Activated gamma-delta T cell treated with Interleukin-2 at 50 U/mL for 16 hours (primary cell): ENCODE results near the gene PALD1.
A peak's percentile ranks its signal among the peaks of the same experiment; 100 is the strongest.
"Not testable (repeated sequence)": the region's sequence is repeated elsewhere in the genome, so short reads cannot be mapped to it uniquely, and the experiment has no call there.

Experiments
- DNase-seq: peaks from one replicate; pipeline ENCODE4 v3.0.0-alpha.2; 2020

PALD1 gene

DNA sequence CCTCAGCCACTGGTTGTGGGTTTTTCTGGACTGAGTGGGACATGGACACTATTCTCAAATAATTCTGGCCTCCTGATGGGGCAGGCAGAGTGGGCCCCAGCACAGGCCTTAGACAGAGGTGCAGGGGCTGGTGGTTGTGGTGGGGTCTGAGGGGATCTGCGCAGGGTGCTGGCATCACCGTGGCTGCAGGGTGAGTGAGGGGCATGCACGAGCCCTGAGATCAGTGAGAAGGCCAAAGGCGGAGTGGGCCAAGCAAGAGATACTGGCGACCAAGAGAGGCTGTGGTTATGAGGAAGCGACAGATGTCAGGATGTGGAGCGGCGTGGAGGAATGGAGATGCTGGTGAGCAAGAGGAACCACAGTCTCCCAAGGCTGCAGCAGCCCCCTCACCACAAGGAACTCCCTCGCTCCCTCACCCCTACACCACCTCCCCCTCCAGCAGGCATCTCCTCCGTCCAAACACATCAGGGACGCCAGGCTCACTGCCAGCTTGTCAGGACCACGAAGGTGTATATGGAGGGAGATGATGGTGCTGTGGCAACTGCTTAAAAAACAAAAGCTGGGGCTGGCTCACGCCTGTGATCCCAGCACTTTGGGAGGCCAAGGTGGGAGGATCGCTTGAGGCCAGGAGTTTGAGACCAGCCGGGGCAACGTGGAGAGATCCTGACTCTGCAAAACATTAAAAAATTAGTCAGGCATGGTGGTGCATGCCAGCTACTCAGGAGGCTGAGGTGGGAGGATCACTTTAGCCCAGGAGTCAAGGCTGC lies 114.4 kb downstream of the PALD1 start:
- no peak for DNase-seq

DNA sequence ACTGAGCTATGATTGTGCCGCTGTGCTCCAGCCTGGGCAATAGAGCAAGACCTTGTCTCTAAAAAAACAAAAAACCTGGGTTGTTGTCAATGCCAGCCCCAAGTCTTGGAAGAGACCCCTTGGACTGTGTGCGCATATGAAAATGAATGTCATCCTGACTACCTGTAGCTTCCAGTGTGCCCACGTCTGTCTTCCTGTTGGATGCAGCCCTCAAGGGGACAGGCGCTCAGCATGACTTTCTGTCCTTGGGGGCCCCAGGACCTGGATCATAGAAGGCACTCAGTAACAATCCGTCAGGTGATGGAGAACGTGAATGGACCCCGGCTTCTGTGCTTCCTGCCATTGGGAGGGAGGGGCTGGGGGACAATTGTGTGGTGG lies 114.9 kb downstream of the PALD1 start:
- no peak for DNase-seq

DNA sequence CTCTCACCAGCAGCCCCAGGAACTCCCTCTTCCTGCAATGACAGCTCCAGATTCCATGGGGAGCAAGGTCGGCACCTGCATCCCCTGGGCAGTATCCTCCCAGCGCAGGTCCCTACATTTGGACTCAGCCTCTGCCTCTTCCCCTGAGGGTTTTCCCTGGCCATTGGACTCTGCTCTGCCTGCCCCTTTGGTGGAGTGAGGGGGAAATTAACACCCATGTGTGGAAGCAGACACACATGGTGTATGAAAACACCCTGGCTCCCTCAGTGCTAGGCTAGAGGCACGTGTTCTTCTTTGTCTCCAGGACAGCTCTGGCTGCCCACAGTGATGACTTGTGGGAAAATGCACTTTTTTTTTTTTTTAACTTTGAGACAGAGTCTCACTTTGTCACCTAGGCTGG lies 115.6 kb downstream of the PALD1 start:
- no peak for DNase-seq

GRCh38 chr10:70595566-70596016 lies 117.0 kb downstream of the PALD1 start:
- DNase-seq = no peak

DNA sequence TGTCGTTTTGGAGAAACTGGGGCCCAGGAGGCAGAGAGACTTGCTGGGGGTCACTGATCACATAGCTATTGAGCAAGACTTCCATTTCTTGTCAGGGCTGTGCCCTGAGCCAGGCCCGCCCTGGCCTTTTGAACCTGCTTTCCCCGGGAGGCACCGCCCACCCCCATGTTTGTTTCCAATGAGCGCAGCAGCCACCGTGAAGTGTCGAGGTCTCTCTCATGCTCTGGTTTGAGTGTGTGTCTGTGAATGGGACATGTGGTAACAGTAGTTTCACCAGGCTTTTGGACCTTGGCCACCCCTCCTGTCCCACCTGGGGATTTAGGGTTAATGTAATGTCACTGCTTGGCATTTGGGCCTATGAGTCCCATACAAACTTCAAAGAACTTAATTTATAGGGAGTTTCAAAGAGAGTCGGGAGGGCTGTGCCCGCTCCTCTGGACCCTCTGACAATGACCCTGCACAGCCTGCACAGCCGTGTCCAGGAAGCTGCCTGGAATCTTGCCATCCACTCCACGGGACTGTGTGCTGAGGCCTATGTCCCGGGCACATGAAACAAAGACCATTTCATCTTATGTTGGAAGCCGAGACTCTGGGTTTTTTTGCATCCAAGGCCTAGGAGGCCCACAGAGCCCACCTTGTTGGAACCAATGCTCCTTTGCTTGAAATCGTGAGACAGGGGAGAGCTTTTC lies 117.7 kb downstream of the PALD1 start:
- DNase-seq = no peak

DNA sequence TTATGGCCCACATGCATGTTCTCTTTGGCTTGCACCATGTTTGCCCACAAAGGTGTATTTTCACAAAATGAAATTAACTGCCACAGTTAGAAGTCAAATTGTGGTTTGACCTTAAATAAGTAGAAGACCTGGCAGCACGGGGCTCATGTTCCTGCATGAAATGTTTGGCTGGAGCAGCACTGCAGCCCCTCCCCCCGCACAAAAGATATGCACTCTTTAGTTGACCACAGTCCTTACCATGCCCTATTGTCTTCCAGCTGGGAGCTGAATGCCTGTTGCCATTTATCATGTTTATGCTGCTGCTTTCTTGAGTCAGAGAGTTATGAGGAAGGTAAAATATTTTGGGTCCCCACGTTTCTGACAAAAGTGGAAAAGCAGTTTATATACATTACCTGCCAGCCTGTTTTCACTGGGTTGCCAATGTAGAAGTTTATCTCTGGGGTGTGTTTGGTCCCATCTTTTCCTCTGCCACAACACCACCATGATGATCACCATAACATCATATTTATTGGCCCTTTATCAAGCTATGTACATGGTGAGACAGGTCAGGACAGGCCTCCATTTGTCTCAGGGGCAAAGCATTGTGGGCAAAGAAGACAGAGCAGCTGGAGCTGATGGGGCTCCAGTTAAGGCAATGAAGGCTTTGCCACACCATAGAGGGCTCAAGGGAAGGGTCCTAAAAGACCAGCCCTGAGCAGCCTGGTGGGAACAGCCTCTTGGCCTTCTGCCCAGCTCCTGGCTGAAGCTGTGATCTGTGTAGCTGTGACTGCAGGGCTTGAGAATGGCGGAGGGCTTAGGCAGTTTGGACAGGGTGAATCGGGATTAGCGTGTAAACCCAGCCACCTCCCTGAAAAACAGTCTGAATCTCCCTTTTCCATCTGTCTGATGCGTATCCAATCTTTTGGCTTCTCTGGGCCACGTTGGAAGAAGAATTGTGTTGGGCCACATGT lies 118.6 kb downstream of the PALD1 start:
- DNase-seq = no peak

DNA sequence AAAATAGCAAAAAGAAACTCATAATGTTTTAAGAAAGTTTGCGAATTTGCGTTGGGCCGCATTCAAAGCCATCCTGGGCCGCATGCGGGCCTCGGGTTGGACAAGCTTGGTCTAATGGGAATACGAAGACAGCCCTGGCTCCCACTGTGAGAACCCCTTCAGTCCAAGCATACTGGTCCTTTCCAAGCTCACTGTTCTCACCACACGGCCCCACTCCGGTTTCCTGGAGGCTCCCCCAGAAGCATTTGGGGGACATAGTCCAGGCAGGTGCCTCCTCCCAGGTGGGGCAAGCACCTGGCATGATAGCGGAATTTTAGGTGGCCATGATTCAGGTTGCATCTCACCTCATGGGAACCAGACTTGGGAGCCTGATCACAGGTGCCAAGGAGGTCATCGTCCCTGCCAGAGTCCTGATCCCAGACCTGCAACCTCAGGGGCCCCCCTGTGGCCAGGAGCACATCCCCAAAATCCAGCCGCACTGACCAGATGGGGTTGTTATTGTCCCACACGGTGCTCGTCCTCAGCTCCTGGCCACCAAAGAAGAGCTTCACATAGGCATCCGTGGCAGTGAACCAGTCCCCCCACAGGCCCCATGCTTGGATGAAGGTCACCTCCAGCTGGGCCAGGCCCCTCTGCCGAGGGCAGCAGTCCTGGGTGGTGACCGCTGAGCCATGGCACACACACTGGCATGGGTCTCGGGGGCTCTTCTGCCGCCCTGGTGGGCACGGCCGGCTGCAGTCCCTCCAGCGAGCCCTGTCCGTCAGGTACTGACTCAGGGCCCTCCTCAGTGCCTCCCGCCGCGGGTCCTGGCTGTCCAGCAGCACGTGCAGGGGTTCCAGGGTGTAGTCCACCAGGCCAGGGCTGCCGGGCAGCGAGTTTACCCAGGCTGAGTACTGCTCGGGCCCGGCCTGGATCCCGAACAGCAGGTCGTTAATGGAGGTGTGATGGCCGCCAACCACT lies 119.6 kb downstream of the PALD1 start:
- DNase-seq = no peak

- no peak for DNase-seq
These were observed 120.3 kb downstream of the PALD1 start for GRCh38 chr10:70598857-70599295.

DNA sequence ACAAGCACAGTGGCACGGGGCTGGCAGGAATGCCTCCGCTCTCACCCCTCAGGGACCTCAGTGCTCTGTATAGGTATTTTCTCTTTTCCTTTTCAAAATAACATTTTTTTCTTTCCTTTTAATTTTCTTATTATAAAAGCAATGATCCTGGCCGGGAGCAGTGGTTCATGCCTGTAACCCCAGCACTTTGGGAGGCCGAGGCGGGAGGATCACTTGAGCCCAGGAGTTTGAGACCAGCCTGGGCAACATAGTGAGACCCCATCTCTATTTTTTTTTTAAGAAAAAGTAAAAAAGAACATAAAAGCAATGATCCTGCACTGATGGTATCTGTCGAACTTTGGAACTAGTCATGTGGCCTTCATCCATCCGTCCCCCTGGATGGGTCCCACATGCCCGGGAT lies 120.8 kb downstream of the PALD1 start:
- DNase-seq = no peak

DNA sequence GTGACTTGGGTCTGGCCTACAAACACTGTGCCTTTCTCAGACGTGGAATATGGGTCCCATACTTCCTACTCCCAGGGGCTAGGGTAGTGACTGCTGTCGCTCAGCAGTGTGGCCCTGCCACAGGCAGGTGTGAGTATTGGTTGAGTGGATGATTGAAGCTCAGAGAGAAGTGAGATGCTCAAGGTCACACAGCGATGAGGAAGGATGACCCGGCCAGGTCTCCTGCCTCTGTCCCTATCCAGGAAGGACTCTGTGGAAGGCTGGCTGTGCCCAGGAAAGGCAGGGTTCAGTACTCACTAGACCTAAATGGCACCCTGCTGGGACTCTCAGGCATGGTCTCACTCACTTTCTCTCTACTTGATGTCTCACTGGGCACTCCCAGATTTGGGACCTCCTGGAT lies 121.2 kb downstream of the PALD1 start:
- DNase-seq = no peak

GRCh38 chr10:70600512-70601395 lies 122.2 kb downstream of the PALD1 start:
- no peak for DNase-seq

GRCh38 chr10:70601746-70602145 lies 123.2 kb downstream of the PALD1 start:
- DNase-seq = no peak

DNA sequence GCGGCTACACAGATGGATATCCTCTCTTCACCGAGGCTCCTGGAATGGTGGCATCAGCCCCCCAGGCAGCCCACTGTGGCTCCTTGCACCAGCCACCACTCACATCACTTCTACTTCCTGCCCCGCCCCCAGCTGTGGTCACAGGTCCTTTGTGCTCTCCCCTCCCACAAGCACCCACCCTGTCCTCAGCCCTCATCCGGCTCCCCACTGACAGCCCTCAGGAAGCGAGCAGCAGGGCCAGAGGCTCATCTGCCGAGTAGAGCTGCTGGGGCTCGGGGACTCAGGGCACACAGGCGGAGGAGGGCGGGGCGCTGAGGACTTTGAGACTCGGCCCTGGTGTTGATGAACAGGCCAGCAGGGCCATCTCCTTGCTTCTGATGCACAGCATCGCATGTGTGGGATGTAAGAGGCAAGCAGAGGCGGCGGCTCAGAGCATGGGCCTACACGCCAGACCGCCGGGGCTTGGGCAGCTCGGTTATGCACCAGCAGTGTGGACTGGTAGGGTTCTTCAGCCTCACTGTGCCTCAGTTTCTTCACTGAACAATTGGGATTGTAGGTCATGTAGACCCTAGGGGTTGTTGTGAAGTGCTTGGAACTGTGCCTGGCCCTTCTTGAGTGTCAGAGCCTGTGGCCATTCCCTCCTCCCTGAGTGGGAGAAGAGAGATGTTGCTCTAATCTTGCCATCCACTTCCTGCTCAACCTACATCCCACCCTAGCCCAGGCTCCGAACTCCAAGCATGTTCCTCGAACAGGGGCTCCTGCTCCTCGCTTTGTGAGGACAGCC lies 124.3 kb downstream of the PALD1 start, which contains the start of gene PRF1:
Gene PRF1 (minus strand): TSS at position 77 of the 784 bp plus-strand sequence. CDS start 1,839 bp downstream, outside the sequence.
- DNase-seq = peak; percentile 90

DNA sequence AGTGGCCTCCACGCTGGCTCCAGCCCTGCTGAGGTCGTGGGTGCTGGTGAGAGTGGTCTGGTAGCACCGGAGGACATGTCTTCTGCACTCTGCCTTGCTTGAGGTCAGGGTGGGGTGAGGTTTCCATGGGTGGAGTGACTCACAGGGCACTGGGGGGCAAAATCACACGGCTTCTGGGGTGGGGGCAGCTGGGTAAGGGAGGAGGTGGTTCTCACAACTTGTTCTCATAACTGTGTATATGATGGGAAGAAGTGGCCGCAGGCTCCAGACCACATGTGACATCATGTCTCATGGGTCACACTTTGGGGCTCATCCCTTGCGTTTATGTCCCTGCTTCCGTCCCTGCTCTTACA lies 124.9 kb downstream of the PALD1 start:
- peak; percentile 66 for DNase-seq

- DNase-seq = no peak
These were observed 125.5 kb downstream of the PALD1 start for GRCh38 chr10:70604106-70604505.

GRCh38 chr10:70605161-70605560 lies 126.6 kb downstream of the PALD1 start:
- no peak for DNase-seq

- no peak for DNase-seq
These were observed 129.4 kb downstream of the PALD1 start for GRCh38 chr10:70607936-70608335.

DNA sequence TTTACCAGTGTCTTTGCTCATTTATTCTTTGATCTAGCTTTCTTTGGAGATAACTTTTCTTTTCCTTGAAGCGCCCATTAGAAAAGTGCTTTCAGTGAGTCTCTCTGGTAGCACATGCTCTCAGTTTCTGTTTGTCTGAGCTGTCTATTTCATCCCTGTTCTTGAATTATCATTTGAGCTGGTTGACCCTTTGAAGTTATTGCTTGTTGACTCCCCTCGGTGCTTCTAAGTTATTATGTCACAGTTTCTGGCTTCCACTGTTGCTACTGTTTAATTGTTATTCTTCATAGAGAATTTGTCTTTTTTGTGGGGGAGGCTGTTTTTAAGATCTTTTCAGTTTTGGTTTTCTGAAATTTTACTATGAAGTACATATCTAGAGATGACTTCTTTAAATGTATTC lies 135.4 kb downstream of the PALD1 start:
- no peak for DNase-seq

- DNase-seq = not testable (repeated sequence)
These were observed 135.8 kb downstream of the PALD1 start for GRCh38 chr10:70614364-70614763.

DNA sequence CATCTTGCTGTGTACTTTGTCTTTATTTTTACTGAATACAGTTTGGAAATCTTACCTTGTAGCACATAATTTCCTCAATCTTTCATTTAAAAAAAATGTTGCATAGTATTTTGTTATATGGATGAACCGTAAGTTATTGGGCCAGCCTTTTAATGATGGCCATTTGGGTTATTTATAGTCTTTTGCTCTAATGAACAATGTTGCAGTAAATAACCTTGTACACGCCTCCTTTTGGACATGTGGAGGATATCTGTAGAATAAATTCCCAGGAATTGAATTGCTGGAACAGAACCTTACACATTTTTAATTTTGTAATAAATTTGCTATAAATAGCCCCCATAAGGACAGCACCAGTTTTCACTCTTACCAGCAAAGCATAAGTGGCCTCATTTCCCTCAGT lies 136.6 kb downstream of the PALD1 start:
- DNase-seq = no peak
